Endodermal cell (in vitro differentiated cells): ENCODE data around the gene MUC21. TPM values are rescaled to one million over a fixed set of nuclear protein-coding genes. Genes with fewer than 3 reads are reported as not detected.

Experiments
- DNase-seq: peaks from one replicate; pipeline ENCODE4 v3.0.0-alpha.2; 2017
- H3K27ac ChIP-seq: 2 replicates; pipeline ENCODE4 v1.5.1; 2013; ENCODE audit warnings: mild to moderate bottlenecking, low read depth, low read length, moderate library complexity
- H3K27me3 ChIP-seq: 2 replicates; pipeline ENCODE4 v1.6.1; 2013; ENCODE audit warnings: mild to moderate bottlenecking, low read length, moderate library complexity; ENCODE audit not compliant: insufficient read depth, control insufficient read depth, poor library complexity, severe bottlenecking
- H3K36me3 ChIP-seq: 2 replicates; pipeline ENCODE4 v1.7.0; 2013; ENCODE audit warnings: mild to moderate bottlenecking, low read length, moderate library complexity; ENCODE audit not compliant: control insufficient read depth, insufficient read depth
- H3K4me1 ChIP-seq: one replicate; pipeline ENCODE4 v1.7.0; 2013; ENCODE audit warnings: low read length; ENCODE audit not compliant: control insufficient read depth, insufficient read depth
- H3K4me3 ChIP-seq: 2 replicates; pipeline ENCODE4 v1.5.1; 2013; ENCODE audit warnings: mild to moderate bottlenecking, low read length, moderate library complexity
- H3K9ac ChIP-seq: 2 replicates; pipeline ENCODE4 v1.6.1; 2013; ENCODE audit warnings: mild to moderate bottlenecking, low read length, moderate library complexity; ENCODE audit not compliant: poor library complexity, severe bottlenecking; ENCODE audit errors: extremely low read depth
- H3K9me3 ChIP-seq: 2 replicates; pipeline ENCODE4 v1.6.1; 2013; ENCODE audit warnings: mild to moderate bottlenecking, low read length, moderate library complexity; ENCODE audit not compliant: control insufficient read depth
- H3K27ac Mint-ChIP-seq: 2 replicates; pipeline ENCODE4 v1.8.0; 2020; ENCODE audit warnings: mixed read lengths
- H3K27me3 Mint-ChIP-seq: 2 replicates; pipeline ENCODE4 v1.8.0; 2021; ENCODE audit warnings: mild to moderate bottlenecking, mixed read lengths; ENCODE audit not compliant: insufficient read depth
- H3K36me3 Mint-ChIP-seq: 2 replicates; pipeline ENCODE4 v1.8.0; 2020; ENCODE audit warnings: low read depth, mixed read lengths
- H3K4me1 Mint-ChIP-seq: 2 replicates; pipeline ENCODE4 v1.8.0; 2020; ENCODE audit warnings: mixed read lengths
- H3K4me3 Mint-ChIP-seq: 2 replicates; pipeline ENCODE4 v1.8.0; 2020; ENCODE audit warnings: mild to moderate bottlenecking, moderate library complexity, mixed read lengths
- H3K9me3 Mint-ChIP-seq: 2 replicates; pipeline ENCODE4 v1.8.0; 2020; ENCODE audit warnings: mild to moderate bottlenecking, mixed read lengths
- WGBS, 2 experiments: methylation state at CpG; one replicate each; pipeline versions ENCODE4 v1.1.5 to v1.1.7; 2013; ENCODE audit warnings: missing lambda C conversion rate in 2 of 2, mixed read lengths in 1 of 2; ENCODE audit not compliant: insufficient coverage in 1 of 2, insufficient read length in 1 of 2; 5-methylcytosine and 5-hydroxymethylcytosine counted together
- total RNA-seq, 2 donors: library from RNA; stranded (reverse); fragmentation: NEBNext Ultra II Directional in 1 of 2; extraction: Animal tissue kit (Norgen Biotek cat#: 25700) in 1 of 2; gene quantifications; 2 replicates in 1 of 2; 3 replicates in 1 of 2; pipeline ENCODE4 v1.2.1, GENCODE V29; 2021
- TF ChIP-seq, protein P1 (sequence below): fragments of 200-600 bp; sonication (generic); conservative IDR thresholded peaks from 2 replicates; pipeline ENCODE4 v1.5.0; 2021; ENCODE audit warnings: antibody characterized with exemption, mild to moderate bottlenecking

MUC21 gene
- total RNA-seq, 2 donors from 2014 or later: not detected

DNA sequence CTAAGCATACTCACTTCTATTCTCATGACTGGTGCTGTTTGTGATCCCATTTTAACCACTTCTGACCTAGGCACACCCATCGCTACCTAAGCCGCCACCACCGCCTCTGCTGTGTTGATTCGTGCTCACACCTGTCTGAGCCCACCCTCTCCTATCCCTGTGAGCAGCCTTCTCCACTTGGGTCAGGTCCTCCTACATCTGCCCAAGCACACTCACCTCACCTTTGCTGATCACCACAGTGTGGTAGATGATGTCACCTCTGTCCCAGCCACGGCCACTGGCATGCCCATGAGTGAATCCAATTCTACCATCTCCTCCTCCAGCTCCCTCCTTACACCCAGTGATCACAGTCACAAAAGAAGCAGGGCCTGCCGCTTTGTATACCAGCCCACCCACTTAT, 47.6 kb downstream of the MUC21 start:
- Histone ChIP-seq H3K9me3 (no peaks in the 10 kb centered on the region), H3K36me3 (no peaks in the 10 kb centered on the region), H3K4me1 (no peaks in the 10 kb centered on the region), H3K4me3 (no peak overlapping the region), H3K27me3 (peaks cover 7% of the 10 kb centered on the region), H3K9ac (no peak overlapping the region), H3K27ac (no peak overlapping the region)
- 86 to 91% methylated on average over 4 to 6 of the region's 6 CpGs for WGBS, 2 experiments
- Mint-ChIP-seq H3K36me3 (no peaks in the 10 kb centered on the region), H3K27me3 (peaks cover 32% of the 10 kb centered on the region), H3K9me3 (no peaks in the 10 kb centered on the region), H3K4me1 (no peaks in the 10 kb centered on the region), H3K27ac (no peak overlapping the region), H3K4me3 (no peak overlapping the region)
- TF ChIP-seq, protein P1, sequence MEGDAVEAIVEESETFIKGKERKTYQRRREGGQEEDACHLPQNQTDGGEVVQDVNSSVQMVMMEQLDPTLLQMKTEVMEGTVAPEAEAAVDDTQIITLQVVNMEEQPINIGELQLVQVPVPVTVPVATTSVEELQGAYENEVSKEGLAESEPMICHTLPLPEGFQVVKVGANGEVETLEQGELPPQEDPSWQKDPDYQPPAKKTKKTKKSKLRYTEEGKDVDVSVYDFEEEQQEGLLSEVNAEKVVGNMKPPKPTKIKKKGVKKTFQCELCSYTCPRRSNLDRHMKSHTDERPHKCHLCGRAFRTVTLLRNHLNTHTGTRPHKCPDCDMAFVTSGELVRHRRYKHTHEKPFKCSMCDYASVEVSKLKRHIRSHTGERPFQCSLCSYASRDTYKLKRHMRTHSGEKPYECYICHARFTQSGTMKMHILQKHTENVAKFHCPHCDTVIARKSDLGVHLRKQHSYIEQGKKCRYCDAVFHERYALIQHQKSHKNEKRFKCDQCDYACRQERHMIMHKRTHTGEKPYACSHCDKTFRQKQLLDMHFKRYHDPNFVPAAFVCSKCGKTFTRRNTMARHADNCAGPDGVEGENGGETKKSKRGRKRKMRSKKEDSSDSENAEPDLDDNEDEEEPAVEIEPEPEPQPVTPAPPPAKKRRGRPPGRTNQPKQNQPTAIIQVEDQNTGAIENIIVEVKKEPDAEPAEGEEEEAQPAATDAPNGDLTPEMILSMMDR: no peak
- no peak for DNase-seq

DNA sequence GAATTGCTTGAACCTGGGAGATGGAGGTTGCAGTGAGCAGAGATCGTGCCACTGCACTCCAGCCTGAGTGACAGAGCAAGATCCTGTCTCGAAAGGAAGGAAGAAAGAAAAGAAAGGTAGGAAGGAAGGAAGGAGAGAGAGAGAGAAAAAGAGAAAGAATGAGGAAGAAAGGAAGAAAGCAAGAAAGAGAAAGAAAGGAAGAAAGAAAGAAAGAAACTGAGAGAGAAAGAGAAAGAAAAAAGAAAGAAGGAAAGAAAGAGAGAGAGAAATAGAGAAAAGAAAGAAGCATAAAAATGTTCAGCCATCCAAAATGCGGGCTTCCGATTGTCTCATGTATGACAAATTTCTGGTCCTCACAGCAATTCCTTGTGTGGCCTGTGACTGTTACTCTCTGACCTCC, 49.6 kb downstream of the MUC21 start:
- H3K4me1 ChIP-seq: no peaks in the 10 kb centered on the region
- Mint-ChIP-seq H3K4me3 (no peak overlapping the region), H3K36me3 (no peaks in the 10 kb centered on the region), H3K9me3 (no peaks in the 10 kb centered on the region), H3K27me3 (peaks cover 28% of the 10 kb centered on the region), H3K27ac (no peak overlapping the region), H3K4me1 (no peaks in the 10 kb centered on the region)
- no peak overlapping the region for H3K27ac ChIP-seq
- H3K9me3 ChIP-seq: no peaks in the 10 kb centered on the region
- 87 to 96% methylated on average over 4 of the region's 4 CpGs for WGBS, 2 experiments
- no peak for DNase-seq
- H3K9ac ChIP-seq: no peak overlapping the region
- no peaks in the 10 kb centered on the region for H3K36me3 ChIP-seq
- TF ChIP-seq, protein P1: no peak
- peaks cover 7% of the 10 kb centered on the region for H3K27me3 ChIP-seq
- H3K4me3 ChIP-seq: no peak overlapping the region

DNA sequence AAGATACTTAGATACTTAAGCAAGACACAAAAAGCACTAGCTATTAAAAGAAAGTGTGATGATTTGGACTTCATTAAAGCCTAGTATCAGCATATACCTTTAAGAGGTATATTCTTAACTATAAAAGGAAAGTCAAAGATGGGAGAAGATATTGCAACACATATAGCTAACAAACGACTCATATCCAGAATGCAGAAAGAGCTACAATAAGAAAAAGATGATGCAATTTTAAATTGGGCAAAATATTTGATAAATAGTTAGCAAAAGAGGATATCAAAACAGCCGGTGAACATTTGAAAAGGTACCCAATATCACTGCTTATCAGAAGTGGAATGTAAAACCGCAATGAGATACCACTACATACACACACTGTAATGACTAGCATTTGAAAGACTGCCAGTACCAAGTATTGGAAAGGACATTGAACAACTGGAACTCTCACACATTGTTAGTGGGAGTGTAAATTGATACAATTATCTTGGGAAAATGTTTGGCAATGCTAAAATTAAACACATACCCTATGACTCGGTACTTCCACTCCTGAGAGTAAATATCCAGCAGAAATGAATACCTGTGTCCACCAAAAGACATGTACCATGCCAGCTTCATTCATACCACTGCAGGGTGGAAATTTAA, 52.5 kb downstream of the MUC21 start:
- H3K27me3 Mint-ChIP-seq: peaks cover 9% of the 10 kb centered on the region
- Histone ChIP-seq H3K9ac (no peak overlapping the region), H3K27ac (no peak overlapping the region), H3K4me1 (no peaks in the 10 kb centered on the region), H3K36me3 (no peaks in the 10 kb centered on the region), H3K9me3 (no peaks in the 10 kb centered on the region), H3K4me3 (no peak overlapping the region), H3K27me3 (no peaks in the 10 kb centered on the region)
- 94 to 100% methylated on average over 1 to 4 of the region's 4 CpGs for WGBS, 2 experiments
- H3K4me3 Mint-ChIP-seq: no peak overlapping the region
- no peaks in the 10 kb centered on the region for H3K36me3 Mint-ChIP-seq
- H3K27ac Mint-ChIP-seq: no peak overlapping the region
- TF ChIP-seq, protein P1: no peak
- DNase-seq: no peak
- no peaks in the 10 kb centered on the region for H3K9me3 Mint-ChIP-seq
- peaks cover under 1% of the 10 kb centered on the region for H3K4me1 Mint-ChIP-seq
